Thyroid gland (tissue), 4 donors: ENCODE data around the gene SUN3.

Experiments
- POLR2A ChIP-seq, 2 donors: fragments of 450-650 bp; IDR thresholded peaks; one replicate each; pipeline ENCODE4 v1.6.1; 2017; ENCODE audit warnings: antibody characterized with exemption in 2 of 2, mild to moderate bottlenecking in 2 of 2, moderate library complexity in 1 of 2
- TF ChIP-seq, protein P1 (sequence below), 6 experiments: fragments of 200-600 bp in 3 of 6; fragments of 450-650 bp in 3 of 6; sonication (generic) in 3 of 6; IDR thresholded peaks; one replicate each; pipeline ENCODE4 v1.5.1; 2016 to 2019; ENCODE audit warnings: antibody characterized with exemption in 6 of 6, mild to moderate bottlenecking in 2 of 6, inconsistent platforms in 1 of 6, moderate library complexity in 1 of 6

DNA sequence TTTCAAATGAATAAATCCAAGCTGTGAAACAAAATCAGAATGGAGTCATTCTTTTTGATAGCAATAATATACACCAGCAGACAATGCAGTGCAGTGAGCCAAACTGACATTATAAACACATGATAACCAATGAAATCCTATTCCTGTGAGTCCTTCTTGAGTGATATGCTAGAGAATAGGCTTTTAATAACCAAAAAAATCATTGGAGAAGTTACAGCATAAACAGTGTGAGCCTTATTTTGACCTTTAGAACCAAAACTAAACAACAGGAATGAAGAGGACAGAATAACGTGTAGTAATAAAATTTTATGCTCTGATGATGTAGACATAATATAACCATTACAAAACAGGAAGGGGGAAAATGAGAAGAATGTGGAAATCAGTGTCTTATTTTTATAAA is 58.1 kb downstream of the SUN3 start:
- no peak for TF ChIP-seq POLR2A (IDR thresholded peaks at IDR 0.05)
- TF ChIP-seq, protein P1, sequence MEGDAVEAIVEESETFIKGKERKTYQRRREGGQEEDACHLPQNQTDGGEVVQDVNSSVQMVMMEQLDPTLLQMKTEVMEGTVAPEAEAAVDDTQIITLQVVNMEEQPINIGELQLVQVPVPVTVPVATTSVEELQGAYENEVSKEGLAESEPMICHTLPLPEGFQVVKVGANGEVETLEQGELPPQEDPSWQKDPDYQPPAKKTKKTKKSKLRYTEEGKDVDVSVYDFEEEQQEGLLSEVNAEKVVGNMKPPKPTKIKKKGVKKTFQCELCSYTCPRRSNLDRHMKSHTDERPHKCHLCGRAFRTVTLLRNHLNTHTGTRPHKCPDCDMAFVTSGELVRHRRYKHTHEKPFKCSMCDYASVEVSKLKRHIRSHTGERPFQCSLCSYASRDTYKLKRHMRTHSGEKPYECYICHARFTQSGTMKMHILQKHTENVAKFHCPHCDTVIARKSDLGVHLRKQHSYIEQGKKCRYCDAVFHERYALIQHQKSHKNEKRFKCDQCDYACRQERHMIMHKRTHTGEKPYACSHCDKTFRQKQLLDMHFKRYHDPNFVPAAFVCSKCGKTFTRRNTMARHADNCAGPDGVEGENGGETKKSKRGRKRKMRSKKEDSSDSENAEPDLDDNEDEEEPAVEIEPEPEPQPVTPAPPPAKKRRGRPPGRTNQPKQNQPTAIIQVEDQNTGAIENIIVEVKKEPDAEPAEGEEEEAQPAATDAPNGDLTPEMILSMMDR (IDR thresholded peaks at IDR 0.05): no peak
